CD8-positive, alpha-beta memory T cell (primary cell): Measurements from ENCODE around the gene TENM4. TPM values are rescaled to one million over a fixed set of nuclear protein-coding genes. Genes with fewer than 3 reads are reported as not detected.

Experiments
- CTCF ChIA-PET: fragments of 350-600 bp; sonication (Branson Sonifier 250); formaldehyde crosslinking; loops from one replicate; lab custom pipeline; 2021; ENCODE audit warnings: antibody characterized with exemption; lab: Charles Lee
- POLR2A ChIA-PET: fragments of 350-600 bp; sonication (Branson Sonifier 250); formaldehyde crosslinking; loops from one replicate; lab custom pipeline; 2021; ENCODE audit warnings: antibody characterized with exemption; lab: Charles Lee
- DNase-seq, 5 donors: peaks; one replicate each; pipeline versions ENCODE4 v3.0.0 to v3.0.0-alpha.2; 2020 to 2022; ENCODE audit warnings: mixed read lengths in 1 of 5
- H3K27ac ChIP-seq: one replicate; pipeline ENCODE4 v1.7.0; 2013; ENCODE audit warnings: low read depth, mild to moderate bottlenecking, low read length, moderate library complexity
- H3K27me3 ChIP-seq: 2 replicates; pipeline ENCODE4 v1.7.0; 2013; ENCODE audit warnings: low read length, mild to moderate bottlenecking; ENCODE audit not compliant: insufficient read depth, poor library complexity, severe bottlenecking
- H3K36me3 ChIP-seq: 2 replicates; pipeline ENCODE4 v1.7.0; 2013; ENCODE audit warnings: mild to moderate bottlenecking, low read length, moderate library complexity; ENCODE audit not compliant: insufficient read depth
- H3K4me1 ChIP-seq: 2 replicates; pipeline ENCODE4 v1.7.0; 2013; ENCODE audit warnings: mild to moderate bottlenecking, low read length, moderate library complexity; ENCODE audit not compliant: insufficient read depth
- H3K4me3 ChIP-seq: 2 replicates; pipeline ENCODE4 v1.7.0; 2013; ENCODE audit warnings: mild to moderate bottlenecking, low read length
- H3K9me3 ChIP-seq: 2 replicates; pipeline ENCODE4 v1.7.0; 2013; ENCODE audit warnings: mild to moderate bottlenecking, low read length
- H3K27ac Mint-ChIP-seq, 8 donors: one replicate each; pipeline ENCODE4 v1.8.0; 2020 to 2021; ENCODE audit warnings: mixed read lengths in 8 of 8, mild to moderate bottlenecking in 6 of 8, inconsistent platforms in 3 of 8, moderate library complexity in 3 of 8
- H3K27me3 Mint-ChIP-seq, 2 donors: one replicate each; pipeline ENCODE4 v1.8.0; 2020 to 2021; ENCODE audit warnings: mixed read lengths in 2 of 2, mild to moderate bottlenecking in 1 of 2, moderate library complexity in 1 of 2
- H3K36me3 Mint-ChIP-seq, 3 donors: one replicate each; pipeline ENCODE4 v1.8.0; 2020 to 2021; ENCODE audit warnings: mixed read lengths in 3 of 3, inconsistent platforms in 1 of 3, mild to moderate bottlenecking in 1 of 3
- H3K4me1 Mint-ChIP-seq, 3 donors: one replicate each; pipeline ENCODE4 v1.8.0; 2020 to 2021; ENCODE audit warnings: mixed read lengths in 3 of 3, inconsistent platforms in 1 of 3, mild to moderate bottlenecking in 1 of 3
- H3K4me3 Mint-ChIP-seq, 7 donors: one replicate each; pipeline ENCODE4 v1.8.0; 2020 to 2021; ENCODE audit warnings: mixed read lengths in 7 of 7, mild to moderate bottlenecking in 6 of 7, moderate library complexity in 4 of 7, inconsistent platforms in 2 of 7
- H3K9me3 Mint-ChIP-seq, 5 donors: one replicate each; pipeline ENCODE4 v1.8.0; 2020 to 2022; ENCODE audit warnings: mixed read lengths in 5 of 5, mild to moderate bottlenecking in 3 of 5, moderate library complexity in 2 of 5, inconsistent platforms in 1 of 5
- polyA plus RNA-seq: library from polyadenylated mRNA; unstranded; fragments of 300-500 nt; fragmentation: Illumina TruSeq; gene quantifications from one replicate; pipeline ENCODE4 v1.2.3, GENCODE V29; 2021
- total RNA-seq, 2 experiments: library from RNA; stranded (reverse); gene quantifications; one replicate each; pipeline ENCODE4 v1.2.3, GENCODE V29; 2021

TENM4 gene
- total and polyA plus RNA-seq, 3 experiments from 2014 or later: not detected

- H3K36me3 ChIP-seq: no peaks in the 10 kb centered on the region
- no peak overlapping the region for H3K4me3 ChIP-seq
- no peaks in the 10 kb centered on the region for H3K4me1 ChIP-seq
- no peaks in the 10 kb centered on the region for H3K27me3 ChIP-seq
- Mint-ChIP-seq H3K4me1 (no peaks in the 10 kb centered on the region), H3K9me3 (no peaks in the 10 kb centered on the region), H3K4me3 (no peak overlapping the region), H3K27ac (no peak overlapping the region), H3K27me3 (peaks cover 5 to 6% of the 10 kb centered on the region in 2 donors), H3K36me3 (no peaks in the 10 kb centered on the region)
- ChIA-PET POLR2A (no interaction called here), CTCF (no interaction called here)
- DNase-seq: no peak
- no peak overlapping the region for H3K27ac ChIP-seq
- no peaks in the 10 kb centered on the region for H3K9me3 ChIP-seq
These were observed 788.0 kb downstream of the TENM4 start for GRCh38 chr11:78652843-78653239.

- no peak overlapping the region for H3K27ac ChIP-seq
- H3K27me3 ChIP-seq: no peaks in the 10 kb centered on the region
- Mint-ChIP-seq H3K27ac (peak overlapping the region in 1 of 8 donors; percentile 43), H3K4me1 (no peaks in the 10 kb centered on the region), H3K36me3 (no peaks in the 10 kb centered on the region), H3K27me3 (peaks cover 5 to 6% of the 10 kb centered on the region in 2 donors), H3K9me3 (no peaks in the 10 kb centered on the region), H3K4me3 (no peak overlapping the region)
- H3K4me1 ChIP-seq: no peaks in the 10 kb centered on the region
- ChIA-PET CTCF (no interaction called here), POLR2A (no interaction called here)
- H3K4me3 ChIP-seq: no peak overlapping the region
- H3K36me3 ChIP-seq: no peaks in the 10 kb centered on the region
- no peaks in the 10 kb centered on the region for H3K9me3 ChIP-seq
- no peak for DNase-seq
These were observed 788.6 kb downstream of the TENM4 start for GRCh38 chr11:78651923-78652842.

- Mint-ChIP-seq H3K27me3 (peaks cover 6 to 7% of the 10 kb centered on the region in 2 donors), H3K4me3 (no peak overlapping the region), H3K27ac (no peak overlapping the region), H3K4me1 (peaks cover 0 to 5% (median 2%) of the 10 kb centered on the region in 3 donors), H3K36me3 (no peaks in the 10 kb centered on the region), H3K9me3 (no peaks in the 10 kb centered on the region)
- Histone ChIP-seq H3K4me3 (no peak overlapping the region), H3K27me3 (no peaks in the 10 kb centered on the region), H3K27ac (no peak overlapping the region), H3K9me3 (no peaks in the 10 kb centered on the region), H3K4me1 (no peaks in the 10 kb centered on the region), H3K36me3 (no peaks in the 10 kb centered on the region)
- ChIA-PET CTCF (no interaction called here), POLR2A (no interaction called here)
- no peak for DNase-seq
These were observed 789.6 kb downstream of the TENM4 start for GRCh38 chr11:78651136-78651775.

- Mint-ChIP-seq H3K4me3 (no peak overlapping the region), H3K27me3 (peaks cover 6 to 7% of the 10 kb centered on the region in 2 donors), H3K4me1 (peaks cover 0 to 18% (median 10%) of the 10 kb centered on the region in 3 donors), H3K27ac (no peak overlapping the region), H3K9me3 (no peaks in the 10 kb centered on the region), H3K36me3 (no peaks in the 10 kb centered on the region)
- Histone ChIP-seq H3K27me3 (no peaks in the 10 kb centered on the region), H3K36me3 (no peaks in the 10 kb centered on the region), H3K9me3 (no peaks in the 10 kb centered on the region), H3K4me1 (peaks cover 4% of the 10 kb centered on the region), H3K4me3 (no peak overlapping the region), H3K27ac (no peak overlapping the region)
- POLR2A ChIA-PET: no interaction called here
- no peak for DNase-seq
- CTCF ChIA-PET: no interaction called here
These were observed 791.2 kb downstream of the TENM4 start for GRCh38 chr11:78649361-78650215.

GRCh38 chr11:78647986-78648875 is 792.6 kb downstream of the TENM4 start:
- peaks cover 0 to 18% (median 10%) of the 10 kb centered on the region in 3 donors for H3K4me1 Mint-ChIP-seq
- Histone ChIP-seq H3K9me3 (no peaks in the 10 kb centered on the region), H3K36me3 (no peaks in the 10 kb centered on the region), H3K27me3 (no peaks in the 10 kb centered on the region), H3K27ac (no peak overlapping the region), H3K4me3 (no peak overlapping the region), H3K4me1 (peaks cover 4% of the 10 kb centered on the region)
- H3K27me3 Mint-ChIP-seq: peaks cover 6 to 7% of the 10 kb centered on the region in 2 donors
- ChIA-PET POLR2A (no interaction called here), CTCF (interaction anchor here (0.8 to 3.4 kb wide), 2 partner anchors 8 to 13 kb away, joined by 3 to 20 read pairs; no protein-coding TSS in a partner anchor)
- no peaks in the 10 kb centered on the region for H3K36me3 Mint-ChIP-seq
- no peaks in the 10 kb centered on the region for H3K9me3 Mint-ChIP-seq
- DNase-seq: no peak
- no peak overlapping the region for H3K27ac Mint-ChIP-seq
- no peak overlapping the region for H3K4me3 Mint-ChIP-seq

GRCh38 chr11:78647266-78647915 is 793.4 kb downstream of the TENM4 start:
- H3K4me1 ChIP-seq: peaks cover 4% of the 10 kb centered on the region
- Mint-ChIP-seq H3K27me3 (peaks cover 6 to 7% of the 10 kb centered on the region in 2 donors), H3K9me3 (no peaks in the 10 kb centered on the region), H3K4me3 (no peak overlapping the region), H3K36me3 (no peaks in the 10 kb centered on the region), H3K4me1 (peaks cover 0 to 18% (median 10%) of the 10 kb centered on the region in 3 donors), H3K27ac (no peak overlapping the region)
- no peaks in the 10 kb centered on the region for H3K36me3 ChIP-seq
- DNase-seq: no peak
- ChIA-PET CTCF (interaction anchor here (0.8 to 3.4 kb wide), 4 partner anchors 9 to 28 kb away, joined by 3 to 20 read pairs (median 4); no protein-coding TSS in a partner anchor), POLR2A (no interaction called here)
- H3K27me3 ChIP-seq: no peaks in the 10 kb centered on the region
- no peaks in the 10 kb centered on the region for H3K9me3 ChIP-seq
- H3K4me3 ChIP-seq: no peak overlapping the region
- no peak overlapping the region for H3K27ac ChIP-seq
